T-helper 1 cell (primary cell): Measurements from ENCODE around the gene CA7.
"Not testable (repeated sequence)": the region's sequence is repeated elsewhere in the genome, so short reads cannot be mapped to it uniquely, and the experiment has no call there.

Source experiments
- DNase-seq, 5 donors: peaks; one replicate each; pipeline ENCODE4 v3.0.0-alpha.2; 2012 to 2020

Gene CA7

DNA sequence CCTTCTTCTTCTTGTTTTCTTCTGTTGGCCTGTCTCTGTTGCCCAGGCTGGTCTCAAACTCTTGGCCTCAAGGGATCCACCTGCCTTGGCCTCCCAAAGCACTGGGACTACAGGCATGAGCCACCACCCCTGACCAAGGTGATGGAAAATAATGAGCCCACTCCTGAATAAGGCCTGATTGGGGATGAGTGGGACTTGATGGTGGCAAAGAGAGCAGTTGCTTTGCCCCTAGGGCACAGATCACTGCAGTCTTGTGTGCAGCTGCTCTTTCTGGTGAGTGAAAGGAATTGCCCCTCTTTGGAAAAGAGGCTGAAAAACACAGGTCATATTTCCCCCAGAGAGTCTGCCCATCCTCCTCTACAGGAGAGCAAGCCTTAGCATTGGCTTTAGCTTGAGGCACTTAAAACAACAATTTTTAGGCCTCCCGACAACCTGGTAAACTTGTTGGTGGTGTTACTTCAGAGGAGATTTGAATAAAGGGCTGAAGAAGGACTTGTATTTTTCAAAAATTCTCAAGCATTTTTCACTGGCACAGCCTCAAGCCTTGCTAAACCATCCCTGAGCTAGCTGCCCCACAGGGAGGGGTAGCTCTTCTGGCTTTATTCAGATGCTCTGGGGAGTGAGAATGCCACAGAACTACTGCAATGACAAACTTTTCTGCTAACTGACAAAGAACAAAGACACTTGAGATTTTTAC lies 30.0 kb downstream of the CA7 start:
- peak in 1 of 5 donors; percentile 65 for DNase-seq

- peak in 1 of 5 donors; percentile 51 for DNase-seq
These were observed 33.9 kb downstream of the CA7 start for GRCh38 chr16:66878067-66878466.

GRCh38 chr16:66880288-66881013 lies 36.2 kb downstream of the CA7 start, which contains the start of gene PDP2:
Gene PDP2, plus strand, starts transcription at chr16:66880515. Its CDS starts 3,770 bp downstream, at chr16:66884285.
- peak; percentile 82 to 91 (median 85) for DNase-seq

DNA sequence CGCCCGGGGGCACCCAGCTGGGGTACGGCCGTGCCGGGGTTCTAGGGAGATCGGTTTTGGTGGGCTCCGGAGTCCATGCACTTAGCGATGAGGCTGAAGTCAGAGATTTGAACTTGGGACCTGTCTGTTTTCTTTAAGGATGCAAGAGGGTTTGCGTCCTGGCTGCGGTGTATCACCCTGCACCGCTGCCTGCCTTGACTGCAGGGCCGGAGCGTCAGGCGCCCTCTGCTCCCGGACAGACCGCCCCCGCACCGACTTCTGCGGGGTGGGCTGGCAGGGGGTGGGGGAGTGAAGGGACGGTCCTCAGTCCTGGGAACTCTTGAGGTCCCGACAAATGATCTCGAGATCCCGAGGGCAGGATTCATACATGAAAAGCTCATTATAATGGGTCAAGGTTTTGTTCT lies 36.8 kb downstream of the CA7 start:
- DNase-seq: peak in 1 of 5 donors; percentile 33

DNA sequence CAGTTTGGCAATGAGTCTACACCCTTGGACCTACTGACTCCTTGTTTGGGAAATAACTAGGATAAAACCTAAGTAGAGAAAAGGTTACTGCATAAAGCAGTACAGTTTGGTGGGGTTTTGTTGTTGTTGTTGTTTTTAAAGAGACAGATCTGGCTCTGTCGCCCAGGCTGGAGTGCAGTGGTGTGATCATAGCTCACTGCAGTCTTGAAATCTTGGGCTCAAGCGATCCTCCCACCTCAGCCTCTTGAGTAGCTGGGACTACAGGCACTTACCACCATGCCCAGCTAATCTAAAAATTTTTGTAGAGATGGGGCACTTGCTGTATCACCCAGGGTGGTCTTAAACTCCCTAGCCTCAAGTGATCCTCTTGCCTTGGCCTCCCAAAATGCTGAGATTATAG lies 37.3 kb downstream of the CA7 start:
- no peak for DNase-seq

DNA sequence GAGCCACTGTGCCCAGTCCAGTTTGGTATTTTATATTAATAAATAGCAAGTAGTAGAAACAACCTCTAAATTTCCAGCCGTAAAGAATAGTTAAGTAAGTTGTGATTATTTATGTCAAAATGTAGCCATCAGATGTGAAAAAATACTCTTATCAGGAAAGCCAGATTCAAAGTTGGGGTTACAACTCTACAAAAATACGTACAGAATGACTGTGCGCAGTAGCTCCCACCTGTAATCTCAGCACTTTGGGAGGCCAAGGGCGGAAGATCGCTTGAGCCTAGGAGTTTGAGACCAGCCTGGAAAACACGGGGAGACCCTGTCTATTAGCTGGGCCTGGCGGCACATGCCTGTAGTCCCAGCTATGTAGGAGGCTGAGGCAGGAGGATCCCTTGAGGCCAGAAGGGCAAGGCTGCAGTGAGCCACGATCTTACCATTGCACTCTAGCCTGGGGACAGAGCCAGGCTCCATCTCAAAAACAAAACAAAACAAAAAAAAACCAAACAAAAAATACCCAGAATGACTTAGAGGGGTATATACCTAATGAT lies 37.8 kb downstream of the CA7 start:
- no peak for DNase-seq

- no peak for DNase-seq
These were observed 38.5 kb downstream of the CA7 start for GRCh38 chr16:66882702-66883101.

- DNase-seq: no peak
These were observed 41.3 kb downstream of the CA7 start for GRCh38 chr16:66885491-66885890.

DNA sequence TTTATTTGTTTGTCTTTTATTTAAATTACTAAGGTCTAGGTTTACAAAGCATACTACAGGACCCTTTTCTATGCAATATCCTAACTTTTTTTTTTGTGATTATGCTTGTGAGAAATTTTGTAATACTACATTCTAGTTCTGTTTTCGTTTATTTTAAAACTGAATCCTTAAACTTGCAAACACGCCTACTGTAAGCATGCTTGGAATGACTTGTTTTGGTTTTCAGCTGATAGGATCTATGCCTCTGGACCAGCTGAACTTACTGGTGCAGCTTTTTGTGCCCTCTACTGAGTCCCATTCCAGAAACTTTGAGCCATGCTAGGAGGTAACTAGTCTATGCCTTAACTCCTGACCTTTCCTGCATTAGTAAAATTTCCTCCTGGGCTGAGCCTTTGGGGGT lies 42.1 kb downstream of the CA7 start:
- no peak for DNase-seq

DNA sequence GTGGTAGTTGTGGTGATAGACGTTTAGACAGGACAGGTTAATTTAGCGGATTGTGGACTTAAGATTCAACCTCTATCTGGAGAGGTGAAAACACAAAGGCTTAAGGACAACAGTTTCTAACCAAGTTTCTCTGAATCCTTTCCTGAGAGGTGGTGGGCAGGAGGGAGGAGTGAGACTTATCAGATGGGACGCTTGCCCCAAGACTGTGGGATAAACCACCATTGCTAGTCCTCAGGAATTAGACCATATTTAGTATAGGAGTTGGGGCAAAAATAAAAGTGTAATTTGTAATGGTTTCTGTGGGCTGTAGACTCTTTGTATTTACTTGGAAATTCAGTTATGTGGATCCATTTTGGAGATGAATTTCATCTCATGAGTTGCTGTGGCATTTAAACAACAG lies 42.7 kb downstream of the CA7 start:
- no peak for DNase-seq

DNA sequence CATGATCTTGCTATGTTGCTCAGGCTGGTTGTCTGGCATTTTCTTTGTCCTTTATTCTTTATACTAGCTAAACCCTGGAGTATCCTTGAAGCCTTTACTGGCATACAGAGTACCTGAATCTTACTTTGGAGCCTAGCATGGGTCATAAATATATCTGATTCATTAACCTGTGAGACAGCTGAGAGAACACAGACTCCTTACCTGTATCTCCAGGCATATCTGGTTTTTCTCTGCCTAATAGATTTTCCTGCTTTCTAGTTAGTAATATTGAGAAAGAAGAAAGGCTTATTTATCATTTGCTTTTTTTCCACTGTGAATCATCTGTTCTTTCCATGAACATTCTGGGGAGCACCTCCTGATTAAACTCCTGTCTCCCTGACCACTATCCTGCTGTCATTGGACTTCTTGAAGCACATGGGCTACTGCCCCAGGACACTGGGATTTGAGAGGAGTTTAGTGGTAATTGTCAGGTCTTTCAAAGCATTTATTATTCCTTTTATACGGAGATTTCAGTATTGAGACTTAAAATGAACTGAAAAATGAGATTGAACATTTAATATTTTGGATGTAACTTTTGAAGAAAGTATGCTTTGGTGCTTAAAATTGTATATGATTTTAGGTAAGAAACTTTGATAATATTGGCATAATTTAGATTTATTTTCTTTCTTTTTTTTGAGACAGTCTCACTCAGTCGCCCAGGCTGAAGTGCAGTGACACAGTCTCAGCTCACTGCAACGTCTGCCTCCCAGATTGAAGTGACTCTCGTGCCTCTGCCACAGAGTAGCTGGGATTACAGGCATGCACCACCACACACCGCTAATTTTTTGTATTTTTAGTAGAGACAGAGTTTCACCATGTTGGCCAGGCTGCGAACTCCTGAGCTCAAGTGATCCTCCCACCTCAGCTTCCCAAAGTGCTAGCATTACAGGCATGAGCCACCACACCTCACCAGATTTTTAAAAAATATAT lies 44.7 kb downstream of the CA7 start:
- no peak for DNase-seq

DNA sequence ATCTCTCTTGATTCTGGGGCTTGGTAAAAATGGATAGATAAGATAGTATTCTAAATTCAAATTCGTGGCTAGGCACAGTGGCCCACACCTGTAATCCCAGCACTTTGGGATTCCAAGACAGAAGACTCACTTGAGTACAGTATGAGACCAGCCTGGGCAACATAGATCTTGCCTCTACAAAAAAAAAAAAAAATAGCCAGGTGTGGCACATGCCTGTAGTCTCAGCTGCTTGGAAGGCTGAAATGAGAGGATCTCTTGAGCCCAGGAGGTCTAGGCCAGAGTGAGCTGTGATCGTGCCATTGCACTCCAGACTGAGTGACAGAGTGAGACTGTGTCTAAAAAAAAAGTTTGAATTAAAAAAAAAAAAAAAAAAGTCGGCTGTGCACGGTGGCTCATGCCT lies 45.4 kb downstream of the CA7 start:
- DNase-seq: no peak

DNA sequence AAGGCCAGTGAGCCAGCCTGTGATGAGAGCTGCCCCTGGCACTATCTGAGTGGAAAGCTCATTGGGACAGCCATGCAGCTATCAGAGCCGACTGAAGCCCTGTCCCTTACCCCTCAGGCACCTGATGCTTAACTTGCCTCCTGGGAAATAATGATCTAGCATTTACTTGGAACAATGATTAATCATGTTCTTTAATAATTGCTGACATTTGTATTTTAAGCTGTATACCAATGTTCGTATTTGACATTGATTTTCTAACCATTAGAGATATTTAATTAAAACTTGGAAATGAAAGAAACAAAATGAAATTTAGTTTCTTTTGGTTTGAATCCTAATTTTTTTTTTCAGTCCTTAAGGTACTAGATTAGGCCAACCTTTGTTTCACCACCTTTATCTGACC lies 46.6 kb downstream of the CA7 start:
- no peak for DNase-seq

DNA sequence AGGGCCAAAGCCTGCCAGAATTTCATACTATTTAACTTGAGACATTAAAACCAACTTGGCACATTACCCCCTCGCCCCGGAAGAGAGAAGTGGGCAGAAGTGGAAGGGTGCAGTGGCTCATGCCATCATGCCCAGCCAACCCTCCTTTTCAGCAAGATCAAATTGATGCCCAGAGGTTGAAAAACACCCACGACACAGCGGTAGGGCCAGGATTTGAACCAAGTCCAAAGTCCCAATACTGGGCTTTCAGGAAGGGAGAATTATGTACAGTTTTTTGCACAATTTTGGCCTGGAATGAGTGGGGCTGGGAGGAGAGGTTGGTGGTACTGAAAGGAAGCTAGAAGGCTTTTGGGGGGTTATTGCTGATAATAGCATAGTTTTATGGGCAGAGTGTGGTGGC lies 47.1 kb downstream of the CA7 start:
- no peak for DNase-seq

DNA sequence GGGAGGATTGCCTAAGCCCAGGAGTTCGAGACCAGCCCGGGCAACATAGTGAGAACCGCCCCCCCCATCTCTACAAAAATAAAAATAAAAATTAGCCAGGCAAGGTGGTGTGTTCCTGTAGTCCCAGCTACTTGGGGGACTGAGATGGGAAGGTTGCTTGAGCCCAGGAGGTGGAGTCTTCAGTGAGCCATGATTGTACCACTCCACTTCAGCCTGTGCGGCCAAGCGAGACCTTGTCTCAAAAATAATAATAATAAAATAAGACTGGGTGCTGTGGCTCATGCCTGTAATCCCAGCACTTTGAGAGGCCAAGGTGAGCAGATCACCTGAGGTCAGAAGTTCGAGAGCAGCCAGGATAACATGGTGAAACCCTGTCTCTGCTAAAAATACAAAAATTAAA lies 47.6 kb downstream of the CA7 start:
- DNase-seq: no peak

GRCh38 chr16:66894055-66894454 lies 49.8 kb downstream of the CA7 start:
- DNase-seq: no peak

DNA sequence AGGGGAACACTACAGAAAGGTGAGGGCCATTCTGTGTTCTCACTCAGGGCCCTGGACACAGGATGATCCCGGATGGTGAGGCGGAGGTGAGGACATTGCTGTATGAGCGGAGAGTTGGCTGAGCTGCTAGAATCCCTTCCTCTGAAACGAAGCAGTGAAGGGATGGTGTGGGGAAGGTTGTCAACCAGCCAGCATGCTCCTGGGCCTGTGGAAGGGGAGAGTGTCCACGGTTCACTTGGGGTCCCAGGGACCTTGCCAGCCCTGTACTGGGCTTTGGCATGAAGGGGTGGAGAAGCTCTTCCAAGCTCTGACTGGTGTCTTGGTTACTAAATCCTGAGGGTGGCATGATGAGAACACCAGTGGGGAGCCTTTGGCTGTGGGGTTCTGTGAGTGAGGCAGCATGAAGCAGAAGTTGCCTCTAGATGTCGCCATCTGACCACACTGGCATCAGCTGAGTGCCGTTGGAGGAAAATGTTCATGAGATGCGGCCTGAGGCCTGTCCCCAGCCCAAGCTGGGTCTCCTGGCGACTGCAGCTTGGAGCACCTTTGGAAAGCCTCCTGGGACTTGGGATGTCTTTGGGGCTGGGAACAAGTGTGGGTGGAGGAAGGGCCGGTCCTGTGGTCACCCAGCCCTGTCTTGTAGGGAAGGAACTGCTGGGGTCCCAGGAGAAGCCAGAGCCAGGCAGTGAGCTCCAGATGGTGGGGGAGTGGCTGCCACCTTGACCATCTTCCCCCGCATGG lies 50.9 kb downstream of the CA7 start:
- peak in 4 of 5 donors; percentile 29 to 67 (median 40) for DNase-seq

DNA sequence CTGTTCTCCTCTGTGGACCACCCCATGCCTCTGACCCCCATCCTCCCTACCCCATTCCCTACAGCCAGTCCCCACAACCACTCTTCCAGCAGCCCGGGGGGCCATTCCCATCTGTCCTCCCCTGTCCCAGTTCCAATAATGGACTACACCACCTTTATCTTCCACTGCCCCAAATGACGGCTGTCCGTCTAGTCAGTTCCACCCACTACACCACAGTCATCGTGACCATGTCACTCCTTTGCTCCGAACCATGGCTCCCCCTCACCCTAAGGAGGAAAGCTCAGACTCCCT lies 51.4 kb downstream of the CA7 start:
- no peak for DNase-seq

DNA sequence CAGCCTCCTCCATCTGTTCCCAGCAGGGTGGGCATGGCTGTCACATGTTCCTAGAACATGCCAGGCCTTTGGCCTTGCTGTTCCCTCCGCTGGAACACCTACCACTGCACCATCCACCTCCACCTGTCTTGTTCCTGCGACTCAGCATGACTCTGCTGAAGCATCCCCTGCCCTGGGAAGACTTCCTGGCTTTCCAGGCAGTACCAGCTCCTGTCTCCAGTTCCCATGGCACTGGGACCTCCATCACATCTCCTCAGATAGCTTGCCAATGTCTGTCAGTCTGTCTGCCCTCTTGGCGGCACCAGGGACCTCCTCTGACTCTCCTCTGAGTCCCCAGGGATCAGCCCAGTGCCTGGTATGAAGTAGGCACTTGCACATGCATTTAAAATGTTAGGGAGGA lies 51.8 kb downstream of the CA7 start:
- no peak for DNase-seq

GRCh38 chr16:66896682-66897081 lies 52.5 kb downstream of the CA7 start:
- not testable (repeated sequence) for DNase-seq

GRCh38 chr16:66898207-66898606 lies 54.0 kb downstream of the CA7 start:
- no peak for DNase-seq

DNA sequence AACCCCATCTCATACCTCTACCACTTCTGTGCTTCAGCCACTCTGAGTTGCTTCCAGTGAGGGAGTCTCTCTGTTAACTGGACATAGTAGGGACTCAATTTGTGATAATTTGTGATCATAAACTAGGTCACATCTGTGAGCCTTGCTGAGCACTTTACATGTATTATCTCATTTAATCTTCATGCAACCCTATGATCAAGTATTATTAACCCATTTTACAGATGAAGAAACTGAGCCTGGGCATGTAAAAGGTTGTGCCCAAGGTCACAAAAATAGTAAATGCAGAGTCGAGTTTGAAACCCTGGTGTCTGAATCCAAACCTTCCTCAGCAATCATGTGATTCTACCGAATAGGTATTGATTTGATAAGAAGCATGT lies 54.7 kb downstream of the CA7 start:
- DNase-seq: no peak
